Measurements from ENCODE around the gene VAV2.
A peak's percentile ranks its signal among the peaks of the same experiment; 100 is the strongest.
"Not testable (repeated sequence)": the region's sequence is repeated elsewhere in the genome, so short reads cannot be mapped to it uniquely, and the experiment has no call there.

The VAV2 gene

GRCh38 chr9:133777068-133777791 lies 214.9 kb downstream of the VAV2 start:
- DNase-seq, result no peak

- DNase-seq, result no peak
Measured at GRCh38 chr9:133775951-133776905, 215.9 kb downstream of the VAV2 start.

- no peak for DNase-seq
Measured at GRCh38 chr9:133775291-133775690, 216.8 kb downstream of the VAV2 start.

- no peak for DNase-seq
Measured at GRCh38 chr9:133774799-133775198, 217.3 kb downstream of the VAV2 start.

GRCh38 chr9:133773889-133774655 lies 218.1 kb downstream of the VAV2 start:
- no peak for DNase-seq

- no peak for DNase-seq
Measured at GRCh38 chr9:133772581-133772980, 219.5 kb downstream of the VAV2 start.

GRCh38 chr9:133771486-133772482 lies 220.3 kb downstream of the VAV2 start:
- no peak for DNase-seq

- DNase-seq, result no peak
Measured at GRCh38 chr9:133770076-133770777, 221.9 kb downstream of the VAV2 start.

GRCh38 chr9:133769511-133770075 lies 222.5 kb downstream of the VAV2 start:
- DNase-seq, result no peak

- peak; percentile 1 for DNase-seq
Measured at GRCh38 chr9:133768859-133769510, 223.1 kb downstream of the VAV2 start.

GRCh38 chr9:133768371-133768858 lies 223.7 kb downstream of the VAV2 start:
- no peak for DNase-seq

GRCh38 chr9:133767625-133768024 lies 224.5 kb downstream of the VAV2 start:
- DNase-seq, result no peak

GRCh38 chr9:133767008-133767407 lies 225.1 kb downstream of the VAV2 start:
- no peak for DNase-seq

GRCh38 chr9:133766234-133766633 lies 225.9 kb downstream of the VAV2 start:
- DNase-seq, result not testable (repeated sequence)

- DNase-seq, result no peak
Measured at GRCh38 chr9:133763272-133764183, 228.6 kb downstream of the VAV2 start.

- DNase-seq, result no peak
Measured at GRCh38 chr9:133762488-133763271, 229.4 kb downstream of the VAV2 start.

- no peak for DNase-seq
Measured at GRCh38 chr9:133761641-133762248, 230.4 kb downstream of the VAV2 start.

Data from NCI-H146 (cell line).